Fibroblast of gingiva (primary cell): ENCODE measurements around the gene SLC38A1.
"Not testable (repeated sequence)": the region's sequence is repeated elsewhere in the genome, so short reads cannot be mapped to it uniquely, and the experiment has no call there.

ENCODE experiments used
- DNase-seq: peaks from one replicate; pipeline ENCODE4 v3.0.0-alpha.2; 2011; ENCODE audit warnings: low read depth

The SLC38A1 gene

DNA sequence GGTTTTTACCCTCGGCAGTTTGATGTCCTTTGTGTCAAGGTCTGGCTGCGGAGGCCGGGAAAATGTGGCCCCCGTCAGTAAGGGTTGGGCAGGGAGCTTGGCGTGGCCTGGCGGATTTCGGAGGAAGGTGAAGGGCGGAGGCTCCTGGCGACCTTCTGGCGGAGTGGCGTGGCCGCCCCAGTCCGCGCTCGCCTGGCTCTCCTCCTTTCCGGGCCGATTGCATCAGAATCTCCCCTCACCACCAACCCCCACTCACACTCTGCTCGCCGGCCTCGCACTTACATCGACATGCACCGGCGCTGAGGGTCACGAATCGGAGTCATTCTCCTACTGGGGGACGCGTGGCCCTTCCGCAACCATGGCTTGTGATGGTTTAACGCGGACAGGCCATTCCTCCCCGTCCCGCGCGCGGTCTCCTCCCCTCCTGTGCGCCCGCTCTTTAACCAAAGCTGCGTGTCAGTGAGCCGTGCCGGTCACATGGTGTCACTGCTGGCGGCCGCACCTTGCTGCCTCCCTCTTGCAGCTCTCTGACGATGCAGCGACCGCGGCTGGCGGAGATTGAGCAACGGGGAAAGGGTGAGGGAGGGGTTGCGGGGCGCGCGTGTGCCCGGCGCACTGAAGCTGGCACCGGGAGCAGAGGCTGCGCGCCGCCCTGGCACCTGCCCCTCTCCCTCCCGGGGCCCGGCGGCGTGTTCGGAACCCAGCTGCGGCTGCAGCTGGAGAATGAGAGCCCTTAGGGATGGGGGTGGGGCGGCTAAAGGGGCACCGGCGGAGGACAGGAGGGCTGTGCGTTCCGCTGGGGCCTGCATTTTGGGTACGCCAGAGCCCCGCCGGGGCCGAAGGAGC is at the start of gene SLC38A1:
SLC38A1 (minus strand) TSS at position 461 of the 846 bp plus-strand sequence. CDS start 29,243 bp downstream, outside the sequence.
- peak; percentile 80 for DNase-seq

DNA sequence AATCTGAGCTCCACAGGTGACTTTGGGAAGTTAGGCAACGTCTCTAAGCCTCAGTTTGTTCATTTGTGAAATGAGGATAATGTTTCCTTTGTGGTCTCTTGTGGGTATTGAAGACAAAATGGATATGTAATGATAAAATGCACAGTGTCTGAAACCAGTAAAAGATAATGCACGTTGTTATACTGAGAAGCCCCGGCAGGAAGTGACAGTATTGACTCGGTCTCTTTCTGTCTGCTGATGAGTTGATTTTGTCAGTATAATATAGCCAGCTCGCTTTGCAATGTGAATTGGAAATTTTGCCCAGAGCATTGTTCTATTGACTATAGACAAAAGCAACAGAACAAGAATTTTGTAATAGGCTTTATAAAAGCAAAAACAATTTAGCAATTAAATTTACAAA is 49.2 kb upstream of the SLC38A1 start:
- DNase-seq: no peak

DNA sequence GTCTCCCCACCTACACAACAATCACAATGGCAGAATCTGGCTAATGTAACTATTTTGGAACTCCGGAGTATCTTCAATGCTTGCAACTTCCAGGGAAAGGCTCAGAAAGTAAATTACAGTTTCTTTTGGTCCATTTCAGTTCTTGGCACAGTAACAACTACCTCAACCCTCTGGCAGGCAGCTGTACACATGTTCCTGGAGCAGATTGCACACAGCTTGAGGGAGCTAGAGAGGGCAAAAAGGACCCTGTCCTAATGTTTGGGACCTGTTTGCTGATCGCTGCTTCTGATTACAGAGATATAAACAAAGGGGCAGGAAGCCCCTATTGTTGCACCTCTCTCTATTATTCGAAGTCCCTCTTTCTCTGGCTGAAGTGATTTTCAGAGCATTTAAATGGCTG is 35.2 kb upstream of the SLC38A1 start:
- DNase-seq: peak; percentile 12

DNA sequence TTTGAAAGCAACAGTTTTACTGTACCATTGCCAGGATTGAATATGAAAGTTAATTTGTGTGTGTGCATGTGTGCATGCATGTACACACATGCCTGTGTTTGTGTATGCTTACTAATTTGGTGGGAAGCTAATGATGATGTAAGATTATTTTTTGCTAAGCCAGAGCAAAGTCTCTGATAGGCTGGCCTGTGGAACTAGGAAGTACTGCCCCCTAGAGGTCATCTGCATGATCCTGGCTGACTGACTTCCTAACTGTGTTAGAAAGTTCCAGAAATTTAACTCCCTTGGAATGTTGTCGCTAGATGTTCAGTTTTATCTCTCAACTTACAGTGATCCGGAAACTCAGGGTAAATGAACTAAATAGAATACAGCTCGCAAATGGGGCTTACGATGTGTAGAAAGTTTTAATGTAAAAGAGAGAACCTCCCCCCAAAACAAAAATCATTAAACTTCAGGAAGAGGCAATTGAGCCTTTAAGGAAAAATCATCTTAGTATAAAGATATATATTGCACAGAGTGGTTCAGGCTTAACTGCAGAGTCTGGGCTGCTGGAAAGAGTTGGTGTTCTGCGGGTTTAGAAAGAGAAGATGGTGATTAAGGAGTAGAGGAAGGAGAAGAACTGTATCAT is 34.3 kb upstream of the SLC38A1 start:
- peak; percentile 37 for DNase-seq

DNA sequence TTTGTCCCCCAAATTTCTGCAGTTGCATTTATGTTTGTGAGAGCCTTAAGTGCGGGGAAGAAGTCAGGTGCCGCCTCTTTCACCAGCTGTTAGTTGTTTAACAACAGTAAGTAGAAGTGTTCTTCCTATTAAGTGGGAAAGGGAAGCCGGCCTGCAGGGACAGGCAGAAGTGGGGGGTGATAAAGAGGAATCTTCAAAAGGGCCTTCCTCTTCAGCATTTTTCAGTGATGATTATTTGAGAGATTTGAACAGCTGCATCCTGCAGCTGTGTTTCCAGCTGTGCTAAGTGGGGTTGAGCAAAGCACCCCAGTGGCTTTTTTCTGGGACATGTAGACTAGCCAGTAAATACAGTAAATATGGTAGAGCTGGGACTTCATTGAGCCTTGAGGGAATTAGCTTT is 32.1 kb upstream of the SLC38A1 start:
- DNase-seq: no peak

DNA sequence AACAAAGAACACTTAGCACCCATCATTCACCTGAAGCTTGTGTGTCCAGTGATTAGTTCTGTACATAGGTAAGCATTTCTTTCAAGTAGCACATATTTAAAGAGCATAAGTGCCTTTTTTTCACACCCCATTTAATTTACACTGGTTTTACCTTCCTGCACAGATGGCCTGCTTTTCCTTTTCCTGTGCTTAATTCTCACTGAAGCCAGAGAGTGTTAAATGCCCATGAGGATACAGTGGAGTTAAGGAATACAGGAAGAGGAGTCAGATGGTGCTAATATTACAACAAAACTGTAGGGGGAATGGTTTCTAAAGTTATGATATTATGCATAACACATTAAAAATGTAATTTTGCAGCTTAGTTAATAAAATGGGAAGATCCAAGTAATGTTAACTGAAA is 31.0 kb upstream of the SLC38A1 start:
- no peak for DNase-seq

DNA sequence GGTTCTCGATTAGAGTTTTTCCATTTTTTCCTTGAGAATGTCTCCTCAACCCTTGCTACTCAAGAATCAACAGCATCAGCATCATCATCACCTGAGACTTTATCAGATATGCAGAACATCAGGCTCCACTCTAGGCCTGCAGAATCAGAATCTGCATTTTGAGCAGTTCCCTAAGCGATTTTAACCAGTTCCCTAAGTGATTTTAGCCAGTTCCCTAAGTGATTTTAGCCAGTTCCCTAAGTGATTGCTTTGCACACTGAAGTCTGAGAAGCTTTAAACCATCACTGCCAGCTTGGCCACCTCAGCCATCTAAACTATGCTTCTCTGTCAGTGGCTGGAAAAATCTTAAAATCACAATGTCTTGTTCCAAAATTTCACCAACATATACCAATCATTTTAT is 29.4 kb upstream of the SLC38A1 start:
- no peak for DNase-seq

DNA sequence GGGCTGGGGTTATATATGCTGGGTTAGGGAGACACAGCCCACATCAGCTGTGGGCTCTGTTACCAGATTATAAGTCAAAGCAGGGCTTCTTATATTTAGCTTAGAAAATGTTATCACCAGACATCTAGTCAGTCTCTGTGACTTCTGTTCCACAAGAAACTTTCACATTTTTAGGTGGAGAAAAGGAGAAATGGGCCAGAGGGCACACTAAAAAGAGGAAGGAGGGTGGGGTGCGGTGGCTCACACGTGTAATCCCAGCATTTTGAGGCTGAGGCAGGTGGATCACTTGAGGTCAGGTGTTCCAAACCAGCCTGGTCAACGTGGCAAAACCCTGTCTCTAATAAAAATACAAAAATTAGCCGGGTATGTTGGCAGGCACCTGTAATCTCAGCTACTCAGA is 28.0 kb upstream of the SLC38A1 start:
- DNase-seq: no peak

DNA sequence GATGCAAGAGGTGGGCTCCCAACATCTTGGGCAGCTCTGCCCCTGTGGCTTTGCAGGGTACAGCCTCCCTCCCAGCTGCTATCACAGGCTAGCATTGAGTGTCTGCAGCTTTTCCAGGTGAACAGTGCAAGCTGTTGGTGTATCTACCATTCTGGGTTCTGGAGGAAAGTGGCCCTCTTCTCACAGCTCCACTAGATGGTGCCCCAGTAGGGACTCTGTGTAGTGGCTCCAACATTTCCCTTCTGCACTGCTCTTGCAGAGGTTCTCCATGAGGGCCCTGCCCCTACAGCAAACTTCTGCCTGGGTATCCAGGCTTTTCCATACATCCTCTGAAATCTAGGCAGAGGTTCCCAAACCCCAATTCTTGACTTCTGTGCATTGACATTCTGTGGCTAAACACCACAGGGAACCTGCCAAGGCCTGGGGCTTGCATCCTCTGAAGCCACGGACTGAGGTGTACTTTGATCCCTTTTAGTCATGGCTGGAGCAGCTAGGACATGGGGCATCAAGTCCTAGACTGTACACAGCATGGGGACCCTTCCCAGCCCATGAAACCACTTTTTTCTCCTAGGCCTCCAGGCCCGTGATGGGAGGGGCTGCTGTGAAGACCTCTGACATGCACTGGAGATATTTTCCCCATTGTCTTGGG is 24.0 kb upstream of the SLC38A1 start:
- no peak for DNase-seq

DNA sequence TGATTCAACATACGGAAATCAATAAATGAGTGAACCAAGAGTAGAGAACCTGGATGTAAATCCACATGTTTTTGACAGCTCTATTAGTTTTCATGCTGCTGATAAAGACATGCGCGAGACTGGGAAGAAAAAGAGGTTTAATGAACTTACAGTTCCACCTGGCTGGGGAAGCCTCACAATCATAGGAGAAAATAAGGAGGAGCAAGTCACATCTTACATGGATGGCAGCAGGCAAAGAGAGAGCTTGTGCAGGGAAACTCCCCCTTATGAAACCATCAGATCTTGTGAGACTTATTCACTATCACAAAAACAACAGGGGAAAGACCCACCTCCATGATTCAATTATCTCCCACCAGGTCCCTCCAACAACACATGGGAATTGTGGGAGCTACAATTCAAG is 23.1 kb upstream of the SLC38A1 start:
- not testable (repeated sequence) for DNase-seq

DNA sequence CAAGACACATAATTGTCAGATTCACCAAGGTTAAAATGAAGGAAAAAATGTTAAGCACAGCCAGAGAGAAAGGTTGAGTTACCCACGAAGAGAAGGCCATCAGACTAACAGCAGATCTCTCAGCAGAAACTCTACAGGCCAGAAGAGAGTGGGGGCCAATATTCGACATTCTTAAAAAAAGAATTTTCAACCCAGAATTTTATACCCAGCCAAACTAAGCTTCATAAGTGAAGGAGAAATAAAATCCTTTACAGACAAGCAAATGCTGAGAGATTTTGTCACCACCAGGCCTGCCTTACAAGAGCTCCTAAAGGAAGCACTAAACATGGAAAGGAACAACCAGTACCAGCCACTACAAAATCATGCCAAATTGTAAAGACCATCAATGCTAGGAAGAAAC is 16.3 kb upstream of the SLC38A1 start:
- DNase-seq: not testable (repeated sequence)

DNA sequence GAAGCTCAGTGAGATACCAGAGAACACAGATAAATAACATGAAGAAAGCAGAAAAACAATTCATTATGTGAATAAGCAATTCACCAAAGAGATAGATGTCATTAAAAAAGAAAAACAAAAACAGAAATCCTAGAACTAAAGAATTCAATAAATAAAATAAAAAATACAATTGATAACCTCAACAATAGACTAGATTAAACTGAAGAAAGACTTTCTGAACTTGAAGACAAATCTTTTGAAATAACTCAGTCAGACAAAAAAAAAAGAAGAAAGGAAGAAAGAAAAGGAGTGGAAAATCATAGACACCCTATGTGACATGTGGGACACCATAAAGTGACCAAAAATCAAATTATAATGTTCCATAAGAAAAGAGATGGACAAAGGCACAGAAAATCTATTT is 14.0 kb upstream of the SLC38A1 start:
- DNase-seq: no peak

DNA sequence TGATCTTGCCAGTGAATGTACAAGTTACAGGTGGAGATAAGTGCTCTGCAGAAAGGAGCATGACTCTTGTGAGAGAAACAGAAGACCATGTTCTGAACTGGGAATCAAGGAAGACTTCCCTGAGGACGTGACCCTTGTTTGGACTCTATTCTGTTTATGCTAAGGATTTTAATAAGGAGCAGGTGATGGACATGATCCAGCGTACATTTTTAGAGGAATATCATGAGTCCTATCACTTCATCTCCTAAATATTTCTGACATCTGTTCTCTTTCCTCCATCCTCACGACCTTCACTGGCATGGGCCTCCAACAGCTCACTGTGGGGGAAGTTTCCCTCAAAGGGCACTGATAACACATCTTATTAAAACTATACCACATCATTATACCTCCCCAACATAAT is 7.9 kb upstream of the SLC38A1 start:
- DNase-seq: no peak

DNA sequence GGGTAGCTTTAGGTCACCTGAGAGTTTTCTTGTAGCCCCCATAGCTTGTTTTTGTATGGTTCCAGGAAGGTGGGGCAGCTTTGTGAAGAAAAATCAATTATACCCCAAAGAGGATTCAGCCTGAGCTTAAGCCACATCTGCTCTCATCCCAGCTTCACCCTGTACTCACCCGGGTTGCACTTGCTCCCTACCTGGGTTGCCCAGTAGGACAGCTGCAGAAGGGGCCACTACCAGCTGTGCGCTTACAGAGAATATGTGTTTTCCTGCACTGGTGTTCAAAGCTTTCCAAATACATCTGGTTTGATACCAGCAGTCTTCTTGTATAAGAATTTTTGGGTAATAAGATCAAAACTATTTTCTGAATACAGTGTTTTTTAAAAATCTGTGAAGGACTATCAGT is 3.0 kb upstream of the SLC38A1 start:
- no peak for DNase-seq

DNA sequence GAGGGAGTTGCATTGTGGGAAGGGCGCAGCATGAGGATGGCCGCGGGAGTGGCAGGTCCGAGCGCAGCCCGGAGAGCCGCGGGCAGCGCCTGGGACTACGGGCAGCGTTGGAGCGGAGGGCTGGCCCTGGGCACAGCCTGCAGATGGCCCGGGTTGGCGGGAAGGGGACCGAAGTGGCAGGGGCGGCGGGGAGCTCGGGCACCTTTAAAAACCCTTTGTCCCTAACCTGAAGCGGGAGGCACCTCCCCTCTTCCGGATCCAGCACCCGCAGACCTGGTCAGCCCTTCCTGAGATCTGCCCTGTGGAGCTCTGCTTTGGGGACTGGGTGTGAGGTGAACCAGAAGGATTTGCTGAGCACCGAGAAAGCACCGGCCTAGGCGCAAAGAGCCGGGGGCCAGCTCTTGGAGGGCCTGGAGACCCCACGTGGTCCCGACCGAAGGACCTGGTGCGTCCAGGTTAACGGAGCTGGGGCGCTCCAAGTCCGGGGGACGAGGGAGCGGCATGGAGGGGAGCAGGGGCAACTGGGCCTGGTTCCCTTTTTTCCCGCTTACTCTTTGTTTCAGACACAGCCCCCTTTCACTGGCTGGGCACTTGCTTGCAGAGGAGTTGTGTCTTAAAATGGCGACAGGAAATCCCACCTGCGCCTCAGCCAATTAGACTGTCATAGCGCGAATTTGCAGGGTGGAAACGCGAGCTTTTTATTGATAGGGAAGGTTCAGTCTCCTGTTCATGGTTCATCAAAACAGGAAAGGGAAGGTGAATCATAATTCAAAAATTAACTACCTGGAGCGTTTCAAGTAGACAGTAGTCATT is 792 bp upstream of the SLC38A1 start:
- DNase-seq: no peak

DNA sequence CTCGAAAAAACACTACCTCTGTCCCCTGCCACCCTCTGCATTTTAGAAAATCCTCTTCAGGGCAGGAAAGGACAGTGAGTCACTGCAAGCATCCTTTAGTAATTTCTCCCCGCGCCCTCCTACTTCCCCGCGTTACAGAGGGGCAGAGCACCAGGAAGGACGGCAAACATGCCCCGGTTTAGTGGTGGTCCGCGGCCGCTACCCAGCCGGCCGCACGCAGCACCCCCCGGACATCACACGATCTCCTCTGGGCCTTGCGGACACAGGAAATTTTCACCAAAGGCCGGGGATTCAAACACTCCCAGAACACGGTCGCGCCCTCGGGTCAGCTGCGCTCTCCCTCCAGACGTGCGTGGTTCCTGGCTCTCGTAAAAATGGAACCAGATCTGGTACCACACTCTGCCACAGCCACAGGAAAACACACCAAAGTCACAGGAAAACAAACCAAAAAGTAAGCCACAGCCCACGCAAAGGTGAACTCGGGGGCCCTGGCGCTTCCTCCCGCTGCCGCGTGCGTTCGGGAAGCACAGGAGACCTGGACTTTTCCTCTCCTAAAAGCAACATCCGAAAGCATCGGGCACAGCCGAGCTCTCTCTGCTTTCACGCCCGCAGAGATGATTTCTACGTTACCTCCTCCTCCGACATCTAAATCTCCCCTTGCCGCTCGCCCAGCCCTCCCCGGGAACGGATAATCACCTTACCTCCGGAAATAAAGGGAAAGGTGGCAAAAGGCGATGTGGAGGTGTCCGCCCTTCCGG is 839 bp downstream of the SLC38A1 start:
- no peak for DNase-seq

DNA sequence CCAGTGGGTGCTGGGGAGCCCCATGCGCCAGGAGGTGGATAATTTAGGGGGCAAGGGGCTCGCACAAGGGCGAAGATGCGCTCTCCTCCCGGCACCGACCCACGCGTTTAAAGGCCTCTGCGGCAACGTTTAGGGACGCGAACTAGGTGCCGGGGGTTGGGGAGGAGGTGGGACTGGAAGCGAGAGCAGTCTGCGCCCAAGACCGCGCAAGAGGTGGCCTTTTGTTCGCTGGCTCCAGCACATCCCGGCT is 1.3 kb downstream of the SLC38A1 start:
- DNase-seq: no peak

DNA sequence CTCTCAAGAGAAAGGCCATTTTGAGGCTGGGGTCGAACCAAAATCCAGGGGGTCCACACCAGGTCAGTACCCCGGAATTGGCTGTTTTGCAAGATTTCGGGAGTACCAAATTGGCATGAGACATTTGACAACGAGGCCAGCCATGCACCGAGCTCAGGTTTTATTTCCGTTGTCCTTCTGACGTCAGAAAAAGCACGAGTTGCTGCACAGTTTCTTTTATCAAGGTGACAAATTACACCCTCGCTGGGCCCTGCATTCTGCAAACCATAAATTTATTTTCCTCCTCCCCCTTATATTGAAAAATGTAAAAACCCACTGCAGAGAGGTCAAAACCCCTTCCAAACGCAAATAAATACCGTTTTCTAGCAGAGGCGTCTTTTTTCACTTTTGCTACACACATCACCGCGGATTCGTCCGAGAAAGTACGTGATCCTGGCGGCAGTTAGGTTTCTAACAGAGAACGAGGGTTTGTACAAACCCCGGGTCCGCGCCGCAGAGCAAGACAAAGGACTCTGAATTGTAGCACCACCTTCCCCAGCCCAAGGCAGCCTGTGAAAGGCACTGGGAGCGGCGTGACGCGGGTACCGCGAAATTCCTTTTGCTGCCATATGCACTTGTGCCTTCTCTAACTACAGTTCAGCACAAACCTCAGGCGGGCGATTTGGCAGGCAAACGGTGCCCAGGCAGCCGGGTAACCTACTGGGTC is 1.8 kb downstream of the SLC38A1 start:
- peak; percentile 60 for DNase-seq

DNA sequence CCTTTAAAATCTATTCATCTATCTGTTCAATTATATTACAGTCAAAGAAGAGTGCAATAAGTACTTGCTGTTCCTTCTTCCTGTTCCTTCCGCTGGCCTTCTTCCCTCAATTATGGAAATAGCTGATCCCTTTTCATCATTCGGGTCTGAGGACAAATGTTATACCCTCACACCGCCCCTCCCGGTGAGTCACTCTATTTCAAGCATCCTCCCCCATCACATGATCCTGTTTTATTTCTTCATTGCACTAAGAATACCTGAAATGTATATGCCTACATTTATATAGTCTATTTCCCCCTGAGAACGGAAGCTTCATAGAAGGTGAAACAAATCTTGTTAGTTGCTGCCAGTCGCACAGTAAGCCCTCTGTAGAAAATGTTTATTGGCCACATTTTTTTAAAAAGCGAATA is 2.5 kb downstream of the SLC38A1 start:
- DNase-seq: peak; percentile 64

DNA sequence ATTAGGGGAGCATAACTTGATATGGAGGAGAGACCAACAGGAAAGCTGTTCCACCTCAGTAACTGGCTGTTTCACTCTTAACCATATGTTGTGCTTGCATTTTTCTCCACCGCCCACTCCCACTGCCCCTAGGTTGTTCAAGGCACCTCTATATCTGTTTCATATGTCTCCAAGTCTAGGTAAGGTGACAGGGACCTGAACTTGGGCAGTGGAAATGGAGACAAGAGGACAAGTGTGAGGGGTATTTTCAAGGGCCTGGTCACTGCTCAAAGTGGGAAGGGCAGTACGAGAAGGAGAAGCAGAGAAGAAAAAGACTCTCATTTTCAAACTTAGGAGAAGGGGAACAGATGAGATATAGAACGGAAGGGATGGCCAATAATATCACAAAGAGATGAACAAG is 3.1 kb downstream of the SLC38A1 start:
- DNase-seq: no peak

DNA sequence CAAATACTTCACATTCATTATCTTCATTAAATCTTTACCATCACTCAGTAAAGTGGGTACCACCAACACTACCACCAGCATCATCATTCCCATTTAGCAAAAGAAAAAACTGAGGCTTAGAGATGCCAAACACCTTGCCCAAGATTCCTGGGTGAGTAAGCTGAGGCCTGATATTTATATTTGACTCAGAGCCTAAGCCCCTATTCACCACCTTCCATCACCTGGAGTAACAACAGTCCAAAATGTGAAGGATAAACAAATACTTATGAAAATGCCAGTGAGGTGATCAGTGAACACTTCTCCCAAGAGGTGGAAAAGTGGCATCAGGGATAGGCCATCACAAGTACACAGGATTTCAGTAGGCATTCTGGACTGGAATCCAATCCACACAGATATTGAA is 3.7 kb downstream of the SLC38A1 start:
- DNase-seq: no peak
